GM21737 (cell line): Measurements from ENCODE around the gene CHRNB1.

Experiments
- ATAC-seq: cut with Tn5 transposase; IDR thresholded peaks from one replicate; pipeline ENCODE4 v1.9.1; 2021; ENCODE audit warnings: mild to moderate bottlenecking, moderate library complexity; ENCODE audit not compliant: unreplicated experiment

CHRNB1 gene

GRCh38 chr17:7437369-7437863 lies 7.4 kb upstream of the CHRNB1 start:
- no peak for ATAC-seq

- no peak for ATAC-seq
These were observed 6.8 kb upstream of the CHRNB1 start for GRCh38 chr17:7437950-7438614.

GRCh38 chr17:7438656-7439460 lies 6.0 kb upstream of the CHRNB1 start:
- no peak for ATAC-seq

GRCh38 chr17:7439462-7440112 lies 5.3 kb upstream of the CHRNB1 start, which contains the start of gene FGF11:
FGF11 (plus strand) TSS chr17:7439512; CDS start chr17:7439621, 109 bp downstream.
- no peak for ATAC-seq

- ATAC-seq = no peak
These were observed 4.6 kb upstream of the CHRNB1 start for GRCh38 chr17:7440113-7440833.

- no peak for ATAC-seq
These were observed 4.0 kb upstream of the CHRNB1 start for GRCh38 chr17:7440834-7441195.

- ATAC-seq = no peak
These were observed 3.6 kb upstream of the CHRNB1 start for GRCh38 chr17:7441266-7441665.

- no peak for ATAC-seq
These were observed 2.7 kb upstream of the CHRNB1 start for GRCh38 chr17:7442142-7442541.

GRCh38 chr17:7443499-7444485 lies 1.1 kb upstream of the CHRNB1 start:
- ATAC-seq = no peak

GRCh38 chr17:7445619-7445968 lies 733 bp downstream of the CHRNB1 start:
- ATAC-seq = no peak

GRCh38 chr17:7448461-7448860 lies 3.6 kb downstream of the CHRNB1 start:
- no peak for ATAC-seq

GRCh38 chr17:7459961-7460545 lies 15.2 kb downstream of the CHRNB1 start:
- ATAC-seq = no peak

GRCh38 chr17:7460850-7461660 lies 16.2 kb downstream of the CHRNB1 start:
- no peak for ATAC-seq

GRCh38 chr17:7462474-7463371 lies 17.9 kb downstream of the CHRNB1 start:
- no peak for ATAC-seq

GRCh38 chr17:7463372-7463846 lies 18.5 kb downstream of the CHRNB1 start:
- ATAC-seq = no peak

GRCh38 chr17:7464081-7464480 lies 19.2 kb downstream of the CHRNB1 start:
- ATAC-seq = no peak

GRCh38 chr17:7465597-7466275 lies 20.9 kb downstream of the CHRNB1 start:
- ATAC-seq = no peak
